ENCODE measurements around the gene ARAP1.

- TF ChIP-seq POLR2AphosphoS5 (IDR thresholded peaks at IDR 0.05; ENCODE audit: borderline replicate concordance, low read depth, low read length) (no peak), EZH2 (IDR thresholded peaks at IDR 0.05) (no peak)
Measured at GRCh38 chr11:72747289-72747855, 4.8 kb downstream of the ARAP1 start.
